Caco-2 (cell line): ENCODE measurements around the gene ELMOD1. TPM values are rescaled to one million over a fixed set of nuclear protein-coding genes. Genes with fewer than 3 reads are reported as not detected.

Source experiments
- BruUV-seq: library from RNA; stranded (reverse); fragments of 400-500 nt; replicated peaks from 2 replicates; lab custom pipeline; 2021; lab: Mats Ljungman, UMichigan
- CTCF ChIA-PET: fragments of 300-600 bp; sonication (Branson Sonifier 250); formaldehyde crosslinking; loops from one replicate; lab custom pipeline; 2022; ENCODE audit warnings: antibody characterized with exemption; lab: Charles Lee
- POLR2A ChIA-PET: fragments of 300-600 bp; sonication (Branson Sonifier 250); formaldehyde crosslinking; loops from one replicate; lab custom pipeline; 2022; ENCODE audit warnings: antibody characterized with exemption; lab: Charles Lee
- DNase-seq, 2 experiments: peaks; one replicate each; pipeline versions ENCODE4 v3.0.0 to v3.0.0-alpha.2; 2020 to 2022
- H3K27me3 ChIP-seq: replicated peaks from 2 replicates; pipeline ENCODE4 v1.6.0; 2011; ENCODE audit warnings: low read length; ENCODE audit not compliant: control insufficient read depth, insufficient read depth
- H3K36me3 ChIP-seq: 2 replicates; pipeline ENCODE4 v1.5.1; 2011; ENCODE audit warnings: low read length; ENCODE audit not compliant: control insufficient read depth, insufficient read depth
- H3K4me1 ChIP-seq: fragments of 250-450 bp; sonication (Bioruptor Pico); 2 replicates; pipeline ENCODE4 v1.5.1; 2020; ENCODE audit warnings: mild to moderate bottlenecking
- H3K4me3 ChIP-seq: 2 replicates; pipeline ENCODE4 v1.5.1; 2011; ENCODE audit warnings: low read depth, mild to moderate bottlenecking, control low read depth, low read length
- H3K9me3 ChIP-seq: fragments of 250-450 bp; sonication (Bioruptor Pico); 2 replicates; pipeline ENCODE4 v1.5.1; 2020; ENCODE audit warnings: mild to moderate bottlenecking, moderate library complexity
- H3K27ac Mint-ChIP-seq: one replicate; pipeline ENCODE4 v1.8.0; 2022; ENCODE audit warnings: mixed read lengths; ENCODE audit not compliant: unreplicated experiment
- H3K27me3 Mint-ChIP-seq: one replicate; pipeline ENCODE4 v1.8.0; 2022; ENCODE audit warnings: mixed read lengths; ENCODE audit not compliant: insufficient read depth, unreplicated experiment
- H3K36me3 Mint-ChIP-seq: one replicate; pipeline ENCODE4 v1.8.0; 2022; ENCODE audit warnings: mild to moderate bottlenecking, mixed read lengths; ENCODE audit not compliant: insufficient read depth, unreplicated experiment
- H3K4me1 Mint-ChIP-seq: one replicate; pipeline ENCODE4 v1.8.0; 2022; ENCODE audit warnings: low read depth, mixed read lengths; ENCODE audit not compliant: unreplicated experiment
- H3K4me3 Mint-ChIP-seq: one replicate; pipeline ENCODE4 v1.8.0; 2022; ENCODE audit warnings: mild to moderate bottlenecking, moderate library complexity, mixed read lengths; ENCODE audit not compliant: unreplicated experiment
- H3K9me3 Mint-ChIP-seq: one replicate; pipeline ENCODE4 v1.8.0; 2022; ENCODE audit warnings: mixed read lengths; ENCODE audit not compliant: unreplicated experiment
- intact Hi-C: fragments of 100-400 bp; cut with micrococcal nuclease; formaldehyde crosslinking; loops from one replicate; pipeline ENCODE4 v1.10.0; 2022; ENCODE audit not compliant: unreplicated experiment
- total RNA-seq: library from RNA; stranded (reverse); gene quantifications from 2 replicates; pipeline ENCODE4 v1.2.3, GENCODE V29; 2022
- TF ChIP-seq, protein P1 (sequence below), 2 experiments: fragments of 200-600 bp in 1 of 2; IDR thresholded peaks; 1 replicate in 1 of 2; 2 replicates in 1 of 2; pipeline versions ENCODE4 v1.5.1 to v1.8.0; 2011 to 2022; ENCODE audit warnings: antibody characterized with exemption in 1 of 2, control low read depth in 1 of 2, inconsistent platforms in 1 of 2, low read depth in 1 of 2, low read length in 1 of 2, mild to moderate bottlenecking in 1 of 2, moderate library complexity in 1 of 2; ENCODE audit not compliant: insufficient read depth in 1 of 2, severe bottlenecking in 1 of 2, unreplicated experiment in 1 of 2

The ELMOD1 gene
- total RNA-seq, 1 experiment from 2014 or later = not detected

DNA sequence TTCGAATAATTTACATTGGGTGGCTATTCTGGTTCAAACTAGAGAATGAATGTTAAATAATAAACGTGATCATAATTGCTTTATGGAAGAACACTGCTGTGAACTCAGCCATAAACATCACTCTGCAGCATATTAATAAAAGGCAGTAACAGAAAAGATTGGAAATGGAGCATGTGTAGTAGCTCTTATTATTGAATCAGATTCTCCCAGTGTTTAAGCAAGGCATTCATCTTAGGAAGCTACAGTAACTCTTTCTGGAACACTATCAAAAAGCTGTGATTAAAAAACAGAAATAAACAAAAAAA lies 34.7 kb downstream of the ELMOD1 start:
- POLR2A ChIA-PET = no interaction called here
- Mint-ChIP-seq H3K36me3 (no peaks in the 10 kb centered on the region), H3K4me3 (no peak overlapping the region), H3K27me3 (peaks cover 34% of the 10 kb centered on the region), H3K9me3 (no peaks in the 10 kb centered on the region), H3K27ac (no peak overlapping the region), H3K4me1 (no peaks in the 10 kb centered on the region)
- Histone ChIP-seq H3K4me1 (no peaks in the 10 kb centered on the region), H3K27me3 (no peaks in the 10 kb centered on the region; the same call in 1 of the 2 replicates), H3K9me3 (no peaks in the 10 kb centered on the region), H3K4me3 (no peak overlapping the region), H3K36me3 (no peaks in the 10 kb centered on the region)
- intact Hi-C loops = no loop called here
- BruUV-seq = no TSS peak
- TF ChIP-seq, protein P1, sequence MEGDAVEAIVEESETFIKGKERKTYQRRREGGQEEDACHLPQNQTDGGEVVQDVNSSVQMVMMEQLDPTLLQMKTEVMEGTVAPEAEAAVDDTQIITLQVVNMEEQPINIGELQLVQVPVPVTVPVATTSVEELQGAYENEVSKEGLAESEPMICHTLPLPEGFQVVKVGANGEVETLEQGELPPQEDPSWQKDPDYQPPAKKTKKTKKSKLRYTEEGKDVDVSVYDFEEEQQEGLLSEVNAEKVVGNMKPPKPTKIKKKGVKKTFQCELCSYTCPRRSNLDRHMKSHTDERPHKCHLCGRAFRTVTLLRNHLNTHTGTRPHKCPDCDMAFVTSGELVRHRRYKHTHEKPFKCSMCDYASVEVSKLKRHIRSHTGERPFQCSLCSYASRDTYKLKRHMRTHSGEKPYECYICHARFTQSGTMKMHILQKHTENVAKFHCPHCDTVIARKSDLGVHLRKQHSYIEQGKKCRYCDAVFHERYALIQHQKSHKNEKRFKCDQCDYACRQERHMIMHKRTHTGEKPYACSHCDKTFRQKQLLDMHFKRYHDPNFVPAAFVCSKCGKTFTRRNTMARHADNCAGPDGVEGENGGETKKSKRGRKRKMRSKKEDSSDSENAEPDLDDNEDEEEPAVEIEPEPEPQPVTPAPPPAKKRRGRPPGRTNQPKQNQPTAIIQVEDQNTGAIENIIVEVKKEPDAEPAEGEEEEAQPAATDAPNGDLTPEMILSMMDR (IDR thresholded peaks at IDR 0.05; ENCODE audit: insufficient read depth in 1 of 2, low read depth in 1 of 2, low read length in 1 of 2, severe bottlenecking in 1 of 2, unreplicated experiment in 1 of 2) = no peak
- no peak for DNase-seq
- CTCF ChIA-PET = no interaction called here

DNA sequence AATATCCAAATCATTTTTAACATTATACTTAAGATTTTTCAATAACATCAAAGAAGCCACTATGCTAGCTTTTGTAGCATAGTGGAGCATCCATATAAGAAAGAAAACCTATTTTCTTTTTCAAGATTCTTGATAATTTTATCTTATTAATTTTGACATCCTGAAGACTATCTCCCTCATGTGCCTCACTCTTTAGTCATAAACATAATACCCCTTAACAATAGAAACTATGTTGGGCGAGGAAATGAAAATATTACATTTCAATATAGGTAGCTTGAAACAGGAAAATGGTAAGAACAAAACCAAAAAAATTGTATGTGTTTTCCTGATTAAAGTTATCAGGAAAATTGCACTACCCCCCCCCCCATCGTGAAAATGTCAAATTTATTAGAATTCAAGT lies 40.1 kb downstream of the ELMOD1 start:
- BruUV-seq = no TSS peak
- Mint-ChIP-seq H3K4me1 (no peaks in the 10 kb centered on the region), H3K4me3 (no peak overlapping the region), H3K36me3 (no peaks in the 10 kb centered on the region), H3K27me3 (peaks cover 37% of the 10 kb centered on the region), H3K27ac (no peak overlapping the region), H3K9me3 (no peaks in the 10 kb centered on the region)
- peaks cover 2% of the 10 kb centered on the region for H3K27me3 ChIP-seq
- intact Hi-C loops = no loop called here
- no peak overlapping the region for H3K4me3 ChIP-seq
- no peaks in the 10 kb centered on the region for H3K9me3 ChIP-seq
- ChIA-PET POLR2A (no interaction called here), CTCF (interaction anchor here (0.7 to 0.9 kb wide), 2 partner anchors 110 to 129 kb away, joined by 3 to 5 read pairs; no protein-coding TSS in a partner anchor)
- no peaks in the 10 kb centered on the region for H3K4me1 ChIP-seq
- H3K36me3 ChIP-seq = no peaks in the 10 kb centered on the region
- DNase-seq = no peak
- TF ChIP-seq, protein P1 (IDR thresholded peaks at IDR 0.05; ENCODE audit: insufficient read depth in 1 of 2, low read depth in 1 of 2, low read length in 1 of 2, severe bottlenecking in 1 of 2, unreplicated experiment in 1 of 2) = no peak

DNA sequence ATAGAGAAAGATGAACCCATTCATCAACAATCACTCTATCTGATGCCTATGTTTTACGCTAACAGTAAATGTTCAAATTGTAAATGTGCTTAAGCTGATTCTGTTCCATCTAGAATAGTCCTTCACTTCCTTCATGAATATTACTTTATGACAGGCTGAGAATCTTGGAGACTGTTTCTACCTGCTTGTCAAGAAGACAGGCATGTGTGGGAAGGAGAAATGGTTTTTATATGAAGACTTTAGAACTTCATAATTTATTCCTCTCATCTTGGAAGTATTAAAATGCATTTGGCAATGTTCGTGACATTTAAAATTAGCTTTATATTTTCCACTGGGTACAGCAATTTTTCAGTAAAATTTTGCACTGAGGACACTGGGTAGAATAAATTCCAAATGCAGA lies 41.0 kb downstream of the ELMOD1 start:
- TF ChIP-seq, protein P1 (IDR thresholded peaks at IDR 0.05; ENCODE audit: insufficient read depth in 1 of 2, low read depth in 1 of 2, low read length in 1 of 2, severe bottlenecking in 1 of 2, unreplicated experiment in 1 of 2) = no peak
- H3K9me3 ChIP-seq = no peaks in the 10 kb centered on the region
- intact Hi-C loops = no loop called here
- DNase-seq = no peak
- no peak overlapping the region for H3K4me3 Mint-ChIP-seq
- no peaks in the 10 kb centered on the region for H3K9me3 Mint-ChIP-seq
- H3K4me3 ChIP-seq = no peak overlapping the region
- no TSS peak for BruUV-seq
- no peak overlapping the region for H3K27ac Mint-ChIP-seq
- H3K36me3 ChIP-seq = no peaks in the 10 kb centered on the region
- H3K4me1 ChIP-seq = no peaks in the 10 kb centered on the region
- peaks cover 35% of the 10 kb centered on the region for H3K27me3 Mint-ChIP-seq
- ChIA-PET POLR2A (no interaction called here), CTCF (no interaction called here)
- no peaks in the 10 kb centered on the region for H3K36me3 Mint-ChIP-seq
- no peaks in the 10 kb centered on the region for H3K4me1 Mint-ChIP-seq
- H3K27me3 ChIP-seq = peaks cover 2% of the 10 kb centered on the region
